OCI-LY1 (cell line): Measurements from ENCODE around the gene CUBN.

Experiments
- H2AFZ ChIP-seq: fragments of 200-600 bp; sonication (generic), shearing (Covaris generic); 2 replicates; pipeline ENCODE4 v1.6.0; 2014; ENCODE audit warnings: antibody characterized with exemption, mild to moderate bottlenecking, low read length
- H3F3A ChIP-seq: fragments of 200-600 bp; sonication (generic), shearing (Covaris generic); 2 replicates; pipeline ENCODE4 v1.6.0; 2014; ENCODE audit warnings: mild to moderate bottlenecking, antibody characterized with exemption, low read length, moderate library complexity; ENCODE audit not compliant: insufficient read depth
- H3K27ac ChIP-seq: fragments of 200-600 bp; sonication (generic); 2 replicates; pipeline ENCODE4 v1.5.1; 2014; ENCODE audit warnings: low read length, mixed run types, mild to moderate bottlenecking, low read depth; ENCODE audit not compliant: poor library complexity, severe bottlenecking
- H3K27me3 ChIP-seq: fragments of 200-600 bp; sonication (generic); 2 replicates; pipeline ENCODE4 v1.6.0; 2014; ENCODE audit warnings: antibody characterized with exemption, mild to moderate bottlenecking, low read length, moderate library complexity; ENCODE audit not compliant: insufficient read depth
- H3K36me3 ChIP-seq: fragments of 200-600 bp; sonication (generic); 2 replicates; pipeline ENCODE4 v1.6.1; 2014; ENCODE audit warnings: mild to moderate bottlenecking, antibody characterized with exemption, low read length, moderate library complexity, mixed read lengths; ENCODE audit not compliant: insufficient read depth
- H3K4me1 ChIP-seq: fragments of 200-600 bp; sonication (generic); 2 replicates; pipeline ENCODE4 v1.5.1; 2014; ENCODE audit warnings: mild to moderate bottlenecking, low read length, moderate library complexity; ENCODE audit not compliant: insufficient read depth, severe bottlenecking
- H3K4me2 ChIP-seq: fragments of 200-600 bp; sonication (generic), shearing (Covaris generic); 2 replicates; pipeline ENCODE4 v1.6.1; 2014; ENCODE audit warnings: low read length
- H3K4me3 ChIP-seq: fragments of 200-600 bp; sonication (generic); 2 replicates; pipeline ENCODE4 v1.5.1; 2014; ENCODE audit warnings: low read length, low read depth, mild to moderate bottlenecking, mixed read lengths; ENCODE audit not compliant: poor library complexity, severe bottlenecking
- H3K79me2 ChIP-seq: fragments of 200-600 bp; shearing (Covaris generic); 2 replicates; pipeline ENCODE4 v1.6.1; 2016; ENCODE audit warnings: mixed run types, low read length, mixed read lengths; ENCODE audit not compliant: insufficient read depth
- H3K9ac ChIP-seq: fragments of 200-600 bp; sonication (generic), shearing (Covaris generic); 2 replicates; pipeline ENCODE4 v1.6.1; 2014; ENCODE audit warnings: mild to moderate bottlenecking, low read length, mixed read lengths
- H3K9me2 ChIP-seq: fragments of 200-600 bp; sonication (generic), shearing (Covaris generic); 2 replicates; pipeline ENCODE4 v1.6.1; 2014; ENCODE audit warnings: low read depth, mild to moderate bottlenecking, low read length, mixed read lengths
- H3K9me3 ChIP-seq: fragments of 200-600 bp; shearing (Covaris generic); 2 replicates; pipeline ENCODE4 v1.6.1; 2014; ENCODE audit warnings: low read length, mixed read lengths
- H4K20me1 ChIP-seq: fragments of 200-600 bp; sonication (generic), shearing (Covaris generic); 2 replicates; pipeline ENCODE4 v1.6.0; 2016; ENCODE audit warnings: mild to moderate bottlenecking, low read length; ENCODE audit not compliant: insufficient read depth
- EZH2 ChIP-seq: fragments of 200-600 bp; sonication (generic), shearing (Covaris generic); IDR thresholded peaks from 2 replicates; pipeline ENCODE4 v1.8.0; 2017; ENCODE audit warnings: borderline replicate concordance, mixed run types, mild to moderate bottlenecking, antibody characterized with exemption, low read length, moderate library complexity, mixed read lengths
- TF ChIP-seq, protein P1 (sequence below): fragments of 200-600 bp; sonication (generic), shearing (Covaris generic); IDR thresholded peaks from 2 replicates; pipeline ENCODE4 v1.5.1; 2017; ENCODE audit warnings: mild to moderate bottlenecking, antibody characterized with exemption, low read length, moderate library complexity, mixed read lengths

The CUBN gene

DNA sequence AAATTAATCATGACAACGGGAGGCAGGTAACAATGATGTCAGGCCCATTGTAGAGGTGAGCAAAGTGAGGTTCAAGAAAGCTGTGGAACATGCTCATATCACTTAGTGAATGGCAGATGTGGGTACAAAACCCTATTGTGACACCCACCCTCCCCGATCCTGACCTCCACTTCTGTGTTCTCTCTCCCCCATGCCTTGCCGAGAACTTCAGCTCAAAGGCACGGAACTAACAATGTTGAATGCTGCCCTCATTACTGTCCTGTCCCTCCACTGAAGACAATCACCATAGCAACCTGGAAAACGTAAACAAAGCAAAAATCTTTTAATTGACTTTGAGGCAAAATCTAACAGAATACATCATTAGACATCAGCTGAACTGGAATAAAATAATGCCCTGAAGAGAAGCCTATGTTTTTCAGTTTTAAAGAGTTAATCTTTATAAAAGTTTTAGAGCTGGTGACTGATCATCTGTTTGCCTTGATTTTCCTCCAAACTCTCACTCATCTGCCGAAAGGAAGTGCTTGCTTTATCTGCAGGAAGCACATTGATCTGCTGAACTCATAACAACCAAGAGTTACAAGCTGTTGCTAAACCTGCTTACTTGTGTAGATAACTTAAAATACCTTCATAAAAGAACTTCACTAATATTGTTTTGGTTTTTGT is 133.6 kb downstream of the CUBN start:
- Histone ChIP-seq H4K20me1 (no peaks in the 10 kb centered on the region), H2AFZ (no peak overlapping the region), H3K9me3 (no peaks in the 10 kb centered on the region), H3K9me2 (no peaks in the 10 kb centered on the region), H3K4me3 (no peak overlapping the region), H3K27ac (no peak overlapping the region), H3K4me2 (no peak overlapping the region), H3K4me1 (no peaks in the 10 kb centered on the region), H3K9ac (no peak overlapping the region), H3K27me3 (no peaks in the 10 kb centered on the region), H3K36me3 (no peaks in the 10 kb centered on the region), H3K79me2 (no peaks in the 10 kb centered on the region), H3F3A (no peaks in the 10 kb centered on the region)
- TF ChIP-seq, protein P1, sequence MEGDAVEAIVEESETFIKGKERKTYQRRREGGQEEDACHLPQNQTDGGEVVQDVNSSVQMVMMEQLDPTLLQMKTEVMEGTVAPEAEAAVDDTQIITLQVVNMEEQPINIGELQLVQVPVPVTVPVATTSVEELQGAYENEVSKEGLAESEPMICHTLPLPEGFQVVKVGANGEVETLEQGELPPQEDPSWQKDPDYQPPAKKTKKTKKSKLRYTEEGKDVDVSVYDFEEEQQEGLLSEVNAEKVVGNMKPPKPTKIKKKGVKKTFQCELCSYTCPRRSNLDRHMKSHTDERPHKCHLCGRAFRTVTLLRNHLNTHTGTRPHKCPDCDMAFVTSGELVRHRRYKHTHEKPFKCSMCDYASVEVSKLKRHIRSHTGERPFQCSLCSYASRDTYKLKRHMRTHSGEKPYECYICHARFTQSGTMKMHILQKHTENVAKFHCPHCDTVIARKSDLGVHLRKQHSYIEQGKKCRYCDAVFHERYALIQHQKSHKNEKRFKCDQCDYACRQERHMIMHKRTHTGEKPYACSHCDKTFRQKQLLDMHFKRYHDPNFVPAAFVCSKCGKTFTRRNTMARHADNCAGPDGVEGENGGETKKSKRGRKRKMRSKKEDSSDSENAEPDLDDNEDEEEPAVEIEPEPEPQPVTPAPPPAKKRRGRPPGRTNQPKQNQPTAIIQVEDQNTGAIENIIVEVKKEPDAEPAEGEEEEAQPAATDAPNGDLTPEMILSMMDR: no peak
- TF ChIP-seq EZH2: no peak

DNA sequence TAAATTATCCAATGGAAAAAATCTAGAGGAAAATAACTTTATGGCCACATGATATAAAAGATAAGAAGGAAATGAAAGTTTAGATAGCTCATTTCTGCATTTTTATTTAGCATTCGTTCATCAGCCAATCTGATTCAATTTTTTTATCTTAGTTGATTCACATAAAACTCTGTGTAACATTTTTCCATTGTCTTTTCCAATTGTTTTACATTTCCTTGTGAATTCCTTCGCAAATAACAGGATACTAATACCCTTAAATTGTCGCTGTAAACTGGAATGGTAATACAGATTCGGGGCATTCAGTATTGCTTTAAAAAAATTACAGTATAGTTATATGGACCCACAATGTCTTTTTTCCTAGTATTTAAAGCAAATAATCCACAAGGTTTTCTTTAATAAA is 136.4 kb downstream of the CUBN start:
- TF ChIP-seq, protein P1: no peak
- no peak for TF ChIP-seq EZH2
- no peak overlapping the region for H3K4me3 ChIP-seq
- H3K4me2 ChIP-seq: no peak overlapping the region
- no peaks in the 10 kb centered on the region for H3F3A ChIP-seq
- no peaks in the 10 kb centered on the region for H3K4me1 ChIP-seq
- H3K79me2 ChIP-seq: no peaks in the 10 kb centered on the region
- H3K9me2 ChIP-seq: no peaks in the 10 kb centered on the region
- H3K9ac ChIP-seq: no peak overlapping the region
- no peaks in the 10 kb centered on the region for H3K9me3 ChIP-seq
- no peaks in the 10 kb centered on the region for H3K36me3 ChIP-seq
- no peak overlapping the region for H3K27ac ChIP-seq
- H4K20me1 ChIP-seq: no peaks in the 10 kb centered on the region
- no peaks in the 10 kb centered on the region for H3K27me3 ChIP-seq
- H2AFZ ChIP-seq: no peak overlapping the region

DNA sequence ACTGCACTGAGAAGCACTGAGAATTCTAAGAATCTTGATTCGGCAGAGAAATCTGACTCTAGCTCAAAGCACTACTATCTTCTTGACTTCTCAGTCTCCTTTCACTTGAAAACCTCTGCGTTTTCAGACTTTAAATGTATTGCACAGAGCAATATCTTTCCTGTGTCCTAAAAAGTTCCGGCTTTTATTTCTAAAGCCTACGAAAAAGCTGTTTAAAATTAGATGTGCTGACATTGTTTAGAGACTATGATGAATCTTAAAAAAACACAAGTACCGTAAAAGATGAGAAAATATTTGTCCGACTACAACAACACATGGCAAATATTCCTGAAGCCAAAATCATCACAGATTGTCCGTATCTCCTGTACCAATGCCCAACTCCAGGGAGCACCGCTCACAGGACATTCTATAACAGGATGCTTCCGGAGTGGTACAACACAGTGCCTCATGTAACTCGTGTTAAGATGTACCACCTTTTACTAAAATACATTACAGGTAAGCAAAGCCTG is 136.9 kb downstream of the CUBN start:
- Histone ChIP-seq H3K9me3 (no peaks in the 10 kb centered on the region), H2AFZ (no peak overlapping the region), H3K4me2 (no peak overlapping the region), H4K20me1 (no peaks in the 10 kb centered on the region), H3K9ac (no peak overlapping the region), H3K79me2 (no peaks in the 10 kb centered on the region), H3K27ac (no peak overlapping the region), H3F3A (no peaks in the 10 kb centered on the region), H3K9me2 (no peaks in the 10 kb centered on the region), H3K27me3 (no peaks in the 10 kb centered on the region), H3K36me3 (no peaks in the 10 kb centered on the region), H3K4me1 (no peaks in the 10 kb centered on the region), H3K4me3 (no peak overlapping the region)
- TF ChIP-seq EZH2: no peak
- TF ChIP-seq, protein P1: no peak
